Upper lobe of left lung (tissue), 4 donors: Measurements from ENCODE around the gene MAP2.

Source experiments
- POLR2A ChIP-seq, 4 donors: fragments of 450-650 bp; IDR thresholded peaks; one replicate each; pipeline ENCODE4 v1.5.1; 2016 to 2017; ENCODE audit warnings: antibody characterized with exemption in 4 of 4, mild to moderate bottlenecking in 2 of 4
- POLR2AphosphoS5 ChIP-seq, 2 donors: sonication (generic); formaldehyde crosslinking; IDR thresholded peaks; one replicate each; pipeline ENCODE4 v1.5.1; 2017; ENCODE audit warnings: antibody characterized with exemption in 2 of 2
- TF ChIP-seq, protein P1 (sequence below), 6 experiments: fragments of 450-650 bp in 4 of 6; fragments of 200-600 bp in 2 of 6; sonication (generic) in 2 of 6; IDR thresholded peaks; one replicate each; pipeline ENCODE4 v1.5.1; 2016 to 2019; ENCODE audit warnings: antibody characterized with exemption in 6 of 6

DNA sequence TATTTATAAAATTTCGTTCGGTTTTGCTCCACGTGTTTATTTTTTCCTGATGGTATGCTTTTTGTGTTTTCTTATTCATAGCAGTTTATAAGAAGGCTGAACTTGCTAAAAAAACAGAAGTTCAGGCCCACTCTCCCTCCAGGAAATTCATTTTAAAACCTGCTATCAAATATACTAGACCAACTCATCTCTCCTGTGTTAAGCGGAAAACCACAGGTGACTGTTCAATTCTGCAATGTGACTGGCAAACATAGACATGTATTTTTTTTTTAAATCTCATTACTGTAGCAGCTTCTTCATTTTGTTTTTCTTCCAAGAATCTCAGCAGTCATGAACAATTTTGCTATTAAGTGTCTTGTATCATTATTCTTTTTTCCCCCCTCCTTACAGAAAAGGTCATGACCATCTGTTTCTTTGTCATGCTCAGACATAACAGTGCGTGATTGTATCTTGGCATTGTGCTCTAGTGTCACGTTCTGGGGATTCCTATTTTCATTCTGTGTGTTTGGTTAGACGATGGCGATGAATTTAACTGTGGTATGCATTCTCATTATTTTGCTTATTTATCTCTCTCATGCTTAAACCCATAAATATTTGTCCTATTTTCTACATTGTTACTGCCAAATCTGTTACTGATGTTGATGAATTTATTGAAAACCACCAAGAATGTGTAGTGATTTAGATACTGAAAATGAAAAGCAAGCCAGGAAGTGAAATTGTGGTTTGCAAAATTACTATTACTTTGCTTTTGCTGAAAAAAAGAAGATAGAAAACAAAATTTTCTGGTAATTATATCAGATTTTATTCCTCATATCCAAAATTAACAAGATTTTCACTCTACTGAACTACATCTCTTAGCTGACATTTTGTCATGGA, 273.2 kb downstream of the MAP2 start:
- TF ChIP-seq, protein P1, sequence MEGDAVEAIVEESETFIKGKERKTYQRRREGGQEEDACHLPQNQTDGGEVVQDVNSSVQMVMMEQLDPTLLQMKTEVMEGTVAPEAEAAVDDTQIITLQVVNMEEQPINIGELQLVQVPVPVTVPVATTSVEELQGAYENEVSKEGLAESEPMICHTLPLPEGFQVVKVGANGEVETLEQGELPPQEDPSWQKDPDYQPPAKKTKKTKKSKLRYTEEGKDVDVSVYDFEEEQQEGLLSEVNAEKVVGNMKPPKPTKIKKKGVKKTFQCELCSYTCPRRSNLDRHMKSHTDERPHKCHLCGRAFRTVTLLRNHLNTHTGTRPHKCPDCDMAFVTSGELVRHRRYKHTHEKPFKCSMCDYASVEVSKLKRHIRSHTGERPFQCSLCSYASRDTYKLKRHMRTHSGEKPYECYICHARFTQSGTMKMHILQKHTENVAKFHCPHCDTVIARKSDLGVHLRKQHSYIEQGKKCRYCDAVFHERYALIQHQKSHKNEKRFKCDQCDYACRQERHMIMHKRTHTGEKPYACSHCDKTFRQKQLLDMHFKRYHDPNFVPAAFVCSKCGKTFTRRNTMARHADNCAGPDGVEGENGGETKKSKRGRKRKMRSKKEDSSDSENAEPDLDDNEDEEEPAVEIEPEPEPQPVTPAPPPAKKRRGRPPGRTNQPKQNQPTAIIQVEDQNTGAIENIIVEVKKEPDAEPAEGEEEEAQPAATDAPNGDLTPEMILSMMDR (IDR thresholded peaks at IDR 0.05) = no peak
- TF ChIP-seq POLR2AphosphoS5 (IDR thresholded peaks at IDR 0.05) (no peak), POLR2A (IDR thresholded peaks at IDR 0.05) (no peak)
